ENCODE measurements around the gene POFUT2.

POFUT2 gene

GRCh38 chr21:45290948-45291612 lies 3.4 kb upstream of the POFUT2 start:
- TF ChIP-seq POLR2AphosphoS5 (IDR thresholded peaks at IDR 0.05; ENCODE audit: low read depth, low read length): no peak
- TF ChIP-seq TAF1 (IDR thresholded peaks at IDR 0.05; ENCODE audit: borderline replicate concordance, insufficient read depth, low read length): no peak
- no peak for TF ChIP-seq REST (IDR thresholded peaks at IDR 0.05; ENCODE audit: insufficient read depth in 1 of 2, low read depth in 2 of 2, low read length in 2 of 2)
- TF ChIP-seq SIN3A (IDR thresholded peaks at IDR 0.05; ENCODE audit: borderline replicate concordance, insufficient read depth, low read length): no peak
- no peak for TF ChIP-seq FOXP2 (optimal IDR thresholded peaks at IDR 0.05; ENCODE audit: borderline replicate concordance, extremely low read depth, extremely low read length, insufficient read depth)

DNA sequence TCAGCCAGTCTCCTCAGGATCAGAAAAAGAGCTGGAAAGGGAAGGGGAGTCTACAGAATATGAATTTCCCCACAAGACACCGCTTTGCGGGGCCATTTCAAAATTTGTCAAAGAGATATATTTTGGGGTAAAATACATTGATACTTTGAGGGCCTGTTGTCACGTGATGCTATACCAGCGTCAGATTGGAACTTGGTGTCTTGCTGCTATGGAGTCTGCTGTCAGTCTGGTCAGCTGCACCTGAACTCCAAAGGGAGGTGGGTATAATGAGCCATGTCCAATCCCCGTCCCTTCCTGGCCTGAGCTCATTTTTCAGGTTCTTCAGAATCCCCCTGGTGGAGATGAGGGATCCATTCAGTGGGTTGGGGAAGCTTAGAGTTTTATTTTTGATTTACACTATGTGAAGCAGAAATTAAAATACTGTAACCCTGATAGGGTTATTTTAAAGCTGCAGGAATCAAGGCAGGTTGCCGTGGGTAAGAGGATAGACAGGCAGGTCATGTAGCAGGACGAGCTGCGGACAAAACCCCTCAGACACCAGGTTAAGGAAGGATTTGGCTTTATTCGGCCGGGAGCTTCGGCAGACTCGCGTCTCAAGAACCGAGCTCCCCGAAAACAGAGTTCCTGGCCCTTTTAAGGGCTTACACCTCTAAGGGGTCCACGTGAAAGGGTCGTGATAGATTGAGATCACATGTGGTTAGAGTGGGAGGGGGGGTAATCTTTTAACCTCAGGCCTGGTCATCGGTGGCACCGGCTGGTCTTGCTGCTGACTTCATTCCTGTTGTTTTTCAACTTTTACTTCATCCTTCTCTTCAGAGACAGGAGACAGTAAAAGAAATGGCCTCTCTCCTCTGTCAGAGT lies 2.2 kb upstream of the POFUT2 start:
- no peak for TF ChIP-seq SIN3A (IDR thresholded peaks at IDR 0.05; ENCODE audit: borderline replicate concordance, insufficient read depth, low read length)
- no peak for TF ChIP-seq POLR2AphosphoS5 (IDR thresholded peaks at IDR 0.05; ENCODE audit: low read depth, low read length)
- no peak for TF ChIP-seq TAF1 (IDR thresholded peaks at IDR 0.05; ENCODE audit: borderline replicate concordance, insufficient read depth, low read length)
- TF ChIP-seq REST (IDR thresholded peaks at IDR 0.05; ENCODE audit: insufficient read depth in 1 of 2, low read depth in 2 of 2, low read length in 2 of 2): no peak
- TF ChIP-seq FOXP2 (optimal IDR thresholded peaks at IDR 0.05; ENCODE audit: borderline replicate concordance, extremely low read depth, extremely low read length, insufficient read depth): no peak

GRCh38 chr21:45289134-45289533 lies 1.4 kb upstream of the POFUT2 start:
- no peak for TF ChIP-seq REST (IDR thresholded peaks at IDR 0.05; ENCODE audit: insufficient read depth in 1 of 2, low read depth in 2 of 2, low read length in 2 of 2)
- TF ChIP-seq FOXP2 (optimal IDR thresholded peaks at IDR 0.05; ENCODE audit: borderline replicate concordance, extremely low read depth, extremely low read length, insufficient read depth): no peak
- no peak for TF ChIP-seq TAF1 (IDR thresholded peaks at IDR 0.05; ENCODE audit: borderline replicate concordance, insufficient read depth, low read length)
- no peak for TF ChIP-seq POLR2AphosphoS5 (IDR thresholded peaks at IDR 0.05; ENCODE audit: low read depth, low read length)
- no peak for TF ChIP-seq SIN3A (IDR thresholded peaks at IDR 0.05; ENCODE audit: borderline replicate concordance, insufficient read depth, low read length)

GRCh38 chr21:45288441-45288841 lies 746 bp upstream of the POFUT2 start:
- TF ChIP-seq SIN3A (IDR thresholded peaks at IDR 0.05; ENCODE audit: borderline replicate concordance, insufficient read depth, low read length) (no peak), FOXP2 (optimal IDR thresholded peaks at IDR 0.05; ENCODE audit: borderline replicate concordance, extremely low read depth, extremely low read length, insufficient read depth) (no peak), REST (IDR thresholded peaks at IDR 0.05; ENCODE audit: insufficient read depth in 1 of 2, low read depth in 2 of 2, low read length in 2 of 2) (no peak), POLR2AphosphoS5 (IDR thresholded peaks at IDR 0.05; ENCODE audit: low read depth, low read length) (no peak), TAF1 (IDR thresholded peaks at IDR 0.05; ENCODE audit: borderline replicate concordance, insufficient read depth, low read length) (no peak)

Data from PFSK-1 (cell line).